Nephron (organoid): ENCODE results near the gene CTXND1.

Experiments used
- H3K27ac Mint-ChIP-seq, 3 experiments: 2 replicates each; pipeline ENCODE4 v1.8.0; 2020; ENCODE audit warnings: mixed read lengths in 3 of 3, mild to moderate bottlenecking in 2 of 3, moderate library complexity in 1 of 3
- H3K27me3 Mint-ChIP-seq: 2 replicates; pipeline ENCODE4 v1.8.0; 2021; ENCODE audit warnings: low read depth, mild to moderate bottlenecking, moderate library complexity, mixed read lengths
- H3K36me3 Mint-ChIP-seq: 2 replicates; pipeline ENCODE4 v1.8.0; 2020; ENCODE audit warnings: low read depth, mixed read lengths
- H3K4me1 Mint-ChIP-seq: 2 replicates; pipeline ENCODE4 v1.8.0; 2020; ENCODE audit warnings: mixed read lengths
- H3K4me3 Mint-ChIP-seq, 3 experiments: 2 replicates each; pipeline ENCODE4 v1.8.0; 2020; ENCODE audit warnings: mild to moderate bottlenecking in 3 of 3, mixed read lengths in 3 of 3, moderate library complexity in 2 of 3
- H3K9me3 Mint-ChIP-seq: 2 replicates; pipeline ENCODE4 v1.8.0; 2020; ENCODE audit warnings: mixed read lengths
- TF ChIP-seq, protein P1 (sequence below), 3 experiments: fragments of 200-600 bp; sonication (generic); IDR thresholded peaks; one replicate each; pipeline ENCODE4 v1.5.0; 2021; ENCODE audit warnings: antibody characterized with exemption in 3 of 3; ENCODE audit not compliant: unreplicated experiment in 3 of 3

The CTXND1 gene

DNA sequence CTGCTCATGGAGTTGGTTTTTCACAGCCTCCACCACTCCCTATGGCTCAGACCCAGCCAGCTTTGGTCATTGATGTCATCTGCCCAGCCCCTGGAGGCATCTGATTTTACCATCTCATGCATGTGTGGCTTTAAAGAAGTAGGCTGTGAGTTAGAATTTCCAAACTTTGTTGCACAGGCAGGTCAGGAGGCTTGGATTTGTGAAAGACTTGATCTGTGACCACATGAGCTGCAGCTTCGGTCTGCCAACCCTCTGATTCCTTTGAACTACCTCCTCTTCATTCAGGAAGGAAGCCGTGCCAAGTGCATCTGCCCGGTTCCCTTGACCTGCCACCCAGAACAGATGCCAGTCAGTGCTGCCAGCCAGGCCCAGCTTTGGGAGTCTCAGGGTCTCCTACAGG, 9.2 kb downstream of the CTXND1 start:
- H3K27me3 Mint-ChIP-seq = peaks cover 62% of the 10 kb centered on the region
- H3K4me3 Mint-ChIP-seq = no peak overlapping the region
- peak overlapping the region in 1 of 3 experiments; percentile 81 for H3K27ac Mint-ChIP-seq
- no peaks in the 10 kb centered on the region for H3K36me3 Mint-ChIP-seq
- H3K4me1 Mint-ChIP-seq = peaks cover 30% of the 10 kb centered on the region
- no peaks in the 10 kb centered on the region for H3K9me3 Mint-ChIP-seq
- TF ChIP-seq, protein P1, sequence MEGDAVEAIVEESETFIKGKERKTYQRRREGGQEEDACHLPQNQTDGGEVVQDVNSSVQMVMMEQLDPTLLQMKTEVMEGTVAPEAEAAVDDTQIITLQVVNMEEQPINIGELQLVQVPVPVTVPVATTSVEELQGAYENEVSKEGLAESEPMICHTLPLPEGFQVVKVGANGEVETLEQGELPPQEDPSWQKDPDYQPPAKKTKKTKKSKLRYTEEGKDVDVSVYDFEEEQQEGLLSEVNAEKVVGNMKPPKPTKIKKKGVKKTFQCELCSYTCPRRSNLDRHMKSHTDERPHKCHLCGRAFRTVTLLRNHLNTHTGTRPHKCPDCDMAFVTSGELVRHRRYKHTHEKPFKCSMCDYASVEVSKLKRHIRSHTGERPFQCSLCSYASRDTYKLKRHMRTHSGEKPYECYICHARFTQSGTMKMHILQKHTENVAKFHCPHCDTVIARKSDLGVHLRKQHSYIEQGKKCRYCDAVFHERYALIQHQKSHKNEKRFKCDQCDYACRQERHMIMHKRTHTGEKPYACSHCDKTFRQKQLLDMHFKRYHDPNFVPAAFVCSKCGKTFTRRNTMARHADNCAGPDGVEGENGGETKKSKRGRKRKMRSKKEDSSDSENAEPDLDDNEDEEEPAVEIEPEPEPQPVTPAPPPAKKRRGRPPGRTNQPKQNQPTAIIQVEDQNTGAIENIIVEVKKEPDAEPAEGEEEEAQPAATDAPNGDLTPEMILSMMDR (IDR thresholded peaks at IDR 0.05; ENCODE audit: unreplicated experiment in 3 of 3) = no peak

DNA sequence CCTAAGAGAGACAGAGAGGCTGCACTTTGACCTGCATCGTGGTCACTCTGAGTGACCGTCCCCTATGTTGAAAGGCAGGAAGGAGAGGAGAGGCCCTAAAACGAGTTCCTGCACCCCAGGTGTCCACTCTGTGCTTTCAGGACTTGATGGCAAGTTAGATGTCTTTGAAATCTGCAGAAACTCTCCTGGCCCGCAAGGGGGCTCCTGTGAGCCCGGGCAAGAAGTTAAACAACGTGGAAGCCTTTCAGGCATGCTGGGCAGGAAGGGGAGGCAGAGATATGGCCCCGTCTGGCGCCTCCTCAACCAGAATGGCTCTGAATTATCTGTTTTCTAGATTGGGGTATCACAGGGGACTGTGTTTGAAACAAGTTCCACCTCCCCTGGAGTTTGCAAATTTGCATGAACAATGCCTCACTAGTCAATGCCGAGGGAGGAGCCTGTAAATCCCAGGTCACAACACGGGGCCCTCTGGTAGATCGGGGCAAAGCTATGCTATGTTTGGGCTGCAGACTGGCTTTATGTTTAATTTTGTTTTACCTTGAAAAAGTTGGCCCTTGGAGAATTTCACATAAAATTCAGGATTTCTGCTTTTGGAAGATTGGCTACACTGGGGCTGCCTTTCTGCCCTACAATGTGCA, 9.8 kb downstream of the CTXND1 start:
- no peaks in the 10 kb centered on the region for H3K9me3 Mint-ChIP-seq

DNA sequence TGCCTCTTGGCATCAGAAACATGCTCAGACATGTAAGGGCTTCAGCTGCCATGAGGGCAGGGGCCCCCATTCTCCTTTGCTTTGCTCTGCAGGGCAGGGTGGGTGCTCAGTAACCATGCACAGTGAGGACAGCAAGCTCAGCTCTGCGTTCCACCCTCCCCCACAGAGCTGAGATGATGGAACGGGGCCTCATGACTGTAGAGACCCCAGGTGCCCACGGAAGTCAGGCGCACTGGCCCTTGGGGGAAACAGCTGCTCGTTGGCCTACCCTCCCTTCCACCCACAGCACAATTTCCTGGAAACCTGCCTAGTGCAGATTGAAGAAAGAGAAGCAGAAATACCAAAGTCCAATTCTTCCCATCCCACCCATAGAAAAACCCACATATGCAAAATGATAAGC, 10.5 kb downstream of the CTXND1 start:
- TF ChIP-seq, protein P1 (IDR thresholded peaks at IDR 0.05; ENCODE audit: unreplicated experiment in 3 of 3) = no peak
- Mint-ChIP-seq H3K27ac (peak overlapping the region in 1 of 3 experiments; percentile 81), H3K4me3 (no peak overlapping the region), H3K36me3 (no peaks in the 10 kb centered on the region), H3K4me1 (peaks cover 30% of the 10 kb centered on the region), H3K9me3 (no peaks in the 10 kb centered on the region), H3K27me3 (peaks cover 50% of the 10 kb centered on the region)

More for the DNA sequence above, 9.8 kb downstream of the CTXND1 start:
- peak overlapping the region in 1 of 3 experiments; percentile 81 for H3K27ac Mint-ChIP-seq
- H3K36me3 Mint-ChIP-seq = no peaks in the 10 kb centered on the region
- H3K27me3 Mint-ChIP-seq = peaks cover 57% of the 10 kb centered on the region
- TF ChIP-seq, protein P1 (IDR thresholded peaks at IDR 0.05; ENCODE audit: unreplicated experiment in 3 of 3) = peak; percentile 29 to 46 (median 31)
- no peak overlapping the region for H3K4me3 Mint-ChIP-seq
- H3K4me1 Mint-ChIP-seq = peaks cover 30% of the 10 kb centered on the region

DNA sequence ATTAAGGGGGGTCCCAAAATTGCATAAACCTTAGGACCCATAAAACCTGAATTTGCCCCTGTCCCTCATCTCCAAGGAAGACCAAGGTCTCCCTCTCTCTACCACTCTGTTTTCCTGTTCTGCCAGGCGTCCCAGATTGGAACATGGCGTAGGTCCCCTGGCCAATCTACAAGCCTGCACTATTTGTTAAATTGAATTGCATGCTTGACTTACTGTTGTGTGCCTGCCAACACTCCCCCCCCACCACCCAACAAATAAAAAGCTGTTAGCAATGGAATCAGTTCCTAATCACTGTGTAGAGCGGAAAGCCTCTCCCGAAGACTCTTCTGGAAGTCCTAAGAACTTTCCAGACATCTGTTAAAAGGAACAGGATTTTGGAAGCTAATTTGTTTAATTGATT, 11.7 kb downstream of the CTXND1 start:
- Mint-ChIP-seq H3K9me3 (no peaks in the 10 kb centered on the region), H3K36me3 (no peaks in the 10 kb centered on the region), H3K27me3 (peaks cover 37% of the 10 kb centered on the region), H3K4me1 (peaks cover 26% of the 10 kb centered on the region), H3K27ac (peak overlapping the region in 1 of 3 experiments; percentile 20), H3K4me3 (no peak overlapping the region)
- TF ChIP-seq, protein P1 (IDR thresholded peaks at IDR 0.05; ENCODE audit: unreplicated experiment in 3 of 3) = no peak

DNA sequence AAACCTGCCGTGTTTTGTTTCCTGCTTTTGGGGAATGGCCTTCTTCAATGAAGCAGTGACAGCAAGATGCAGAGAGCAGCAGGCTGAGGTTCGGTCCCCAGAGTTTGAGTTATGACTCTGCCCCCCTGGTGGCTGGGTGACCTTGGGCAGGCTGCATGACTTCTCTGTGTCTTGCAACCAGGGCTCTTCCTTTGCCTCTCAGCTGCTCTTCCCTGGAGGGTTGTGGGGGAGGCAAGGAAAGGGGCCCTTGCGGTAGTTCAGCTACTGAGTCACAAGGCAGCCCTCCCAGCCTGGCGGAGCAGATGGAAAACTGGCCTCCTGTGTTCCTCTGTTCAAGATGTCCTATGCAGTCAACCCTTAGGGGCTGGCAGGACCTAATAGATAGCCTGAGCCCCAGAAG, 17.1 kb downstream of the CTXND1 start:
- peaks cover 11% of the 10 kb centered on the region for H3K4me1 Mint-ChIP-seq
- H3K4me3 Mint-ChIP-seq = no peak overlapping the region
- H3K9me3 Mint-ChIP-seq = no peaks in the 10 kb centered on the region
- TF ChIP-seq, protein P1 (IDR thresholded peaks at IDR 0.05; ENCODE audit: unreplicated experiment in 3 of 3) = peak in 1 of 3 experiments; percentile 8
- no peaks in the 10 kb centered on the region for H3K36me3 Mint-ChIP-seq
- H3K27ac Mint-ChIP-seq = no peak overlapping the region
- H3K27me3 Mint-ChIP-seq = peaks cover 9% of the 10 kb centered on the region

DNA sequence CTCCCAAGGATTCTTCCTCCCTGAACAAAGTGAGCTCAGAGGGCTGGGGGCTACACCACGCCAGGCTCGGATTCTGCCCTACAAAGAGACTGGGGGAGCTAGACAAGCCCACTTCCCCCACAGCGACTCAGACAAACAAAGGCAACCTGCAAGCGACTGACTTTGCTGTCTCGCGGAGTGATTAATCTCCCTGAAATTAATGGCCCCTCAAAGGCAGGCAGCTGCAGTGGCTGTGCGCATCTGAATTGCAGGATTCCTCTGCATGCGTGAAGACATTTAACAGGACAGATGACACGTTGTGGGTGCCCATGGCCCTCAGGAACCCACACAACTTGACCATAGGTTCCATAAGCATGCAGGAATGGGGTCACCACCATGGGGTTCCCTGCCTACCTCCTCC, 18.4 kb downstream of the CTXND1 start:
- TF ChIP-seq, protein P1 (IDR thresholded peaks at IDR 0.05; ENCODE audit: unreplicated experiment in 3 of 3) = no peak
- Mint-ChIP-seq H3K9me3 (no peaks in the 10 kb centered on the region), H3K36me3 (no peaks in the 10 kb centered on the region), H3K27me3 (peaks cover 5% of the 10 kb centered on the region), H3K27ac (no peak overlapping the region), H3K4me1 (peaks cover 11% of the 10 kb centered on the region), H3K4me3 (no peak overlapping the region)
